Glutamatergic neuron (in vitro differentiated cells): ENCODE results near the gene LAMTOR1. TPM values are rescaled to one million over a fixed set of nuclear protein-coding genes. Genes with fewer than 3 reads are reported as not detected.

ENCODE experiments used
- DNase-seq: peaks from one replicate; pipeline ENCODE4 v3.0.0; 2022
- H3K27ac Mint-ChIP-seq: one replicate; pipeline ENCODE4 v1.8.0; 2020; ENCODE audit warnings: mild to moderate bottlenecking, mixed read lengths, inconsistent platforms; ENCODE audit not compliant: unreplicated experiment
- H3K27me3 Mint-ChIP-seq: one replicate; pipeline ENCODE4 v1.8.0; 2020; ENCODE audit warnings: mild to moderate bottlenecking, moderate library complexity, mixed read lengths, inconsistent platforms; ENCODE audit not compliant: unreplicated experiment
- H3K36me3 Mint-ChIP-seq: one replicate; pipeline ENCODE4 v1.8.0; 2020; ENCODE audit warnings: mild to moderate bottlenecking, mixed read lengths, inconsistent platforms; ENCODE audit not compliant: unreplicated experiment
- H3K4me1 Mint-ChIP-seq: one replicate; pipeline ENCODE4 v1.8.0; 2020; ENCODE audit warnings: mild to moderate bottlenecking, low read depth, mixed read lengths, inconsistent platforms; ENCODE audit not compliant: unreplicated experiment
- H3K4me3 Mint-ChIP-seq: one replicate; pipeline ENCODE4 v1.8.0; 2020; ENCODE audit warnings: mild to moderate bottlenecking, mixed read lengths, inconsistent platforms; ENCODE audit not compliant: unreplicated experiment
- H3K9me3 Mint-ChIP-seq: one replicate; pipeline ENCODE4 v1.8.0; 2020; ENCODE audit warnings: mild to moderate bottlenecking, moderate library complexity, mixed read lengths, inconsistent platforms; ENCODE audit not compliant: unreplicated experiment
- CTCF ChIP-seq: fragments of 200-600 bp; sonication (generic); IDR thresholded peaks from one replicate; pipeline ENCODE4 v1.5.0; 2021; ENCODE audit not compliant: partially characterized antibody, unreplicated experiment
- total RNA-seq: library from RNA; stranded (reverse); fragmentation: NEBNext Ultra II Directional; extraction: Animal tissue kit (Norgen Biotek cat#: 25700); gene quantifications from one replicate; pipeline ENCODE4 v1.2.1, GENCODE V29; 2021; ENCODE audit not compliant: unreplicated experiment

The LAMTOR1 gene
- total RNA-seq, 1 donor from 2014 or later: 68.3 TPM

GRCh38 chr11:72083414-72083813, 19.7 kb downstream of the LAMTOR1 start:
- Mint-ChIP-seq H3K4me3 (no peak overlapping the region), H3K4me1 (peaks cover 26% of the 10 kb centered on the region), H3K27me3 (peaks cover 7% of the 10 kb centered on the region), H3K27ac (no peak overlapping the region), H3K9me3 (peaks cover 9% of the 10 kb centered on the region), H3K36me3 (no peaks in the 10 kb centered on the region)
- DNase-seq: no peak
- no peak for TF ChIP-seq CTCF

- Mint-ChIP-seq H3K9me3 (peaks cover 9% of the 10 kb centered on the region), H3K4me3 (peak overlapping the region; percentile 84), H3K4me1 (peaks cover 23% of the 10 kb centered on the region), H3K36me3 (no peaks in the 10 kb centered on the region), H3K27me3 (peaks cover 7% of the 10 kb centered on the region), H3K27ac (no peak overlapping the region)
- DNase-seq: no peak
- TF ChIP-seq CTCF: no peak
Observed at GRCh38 chr11:72081821-72082453, 21.2 kb downstream of the LAMTOR1 start.

GRCh38 chr11:72081184-72081644, 21.9 kb downstream of the LAMTOR1 start:
- TF ChIP-seq CTCF: no peak
- DNase-seq: no peak
- Mint-ChIP-seq H3K27ac (peak overlapping the region; percentile 83), H3K4me3 (peak overlapping the region; percentile 89), H3K36me3 (no peaks in the 10 kb centered on the region), H3K27me3 (peaks cover 7% of the 10 kb centered on the region), H3K9me3 (peaks cover 9% of the 10 kb centered on the region), H3K4me1 (peaks cover 16% of the 10 kb centered on the region)

GRCh38 chr11:72080326-72081183, 22.5 kb downstream of the LAMTOR1 start, which contains the start of the genes LRRC51 and NUMA1:
LRRC51 (plus strand) TSS chr11:72080850; CDS start chr11:72089084, 8,234 bp downstream.
NUMA1 (minus strand) TSS chr11:72080542; CDS start chr11:72035943, 44,599 bp downstream.
- peak; percentile 96 for DNase-seq
- no peak for TF ChIP-seq CTCF
- Mint-ChIP-seq H3K27ac (peak within 1 kb of the TSS; percentile 83), H3K9me3 (peaks cover 9% of the 10 kb centered on the region), H3K27me3 (peaks cover 5% of the 10 kb centered on the region), H3K4me1 (peaks cover 11% of the 10 kb centered on the region), H3K36me3 (no peaks in the 10 kb centered on the region), H3K4me3 (peak within 1 kb of the TSS; percentile 89)

- Mint-ChIP-seq H3K27ac (peak overlapping the region; percentile 48), H3K27me3 (peaks cover 5% of the 10 kb centered on the region), H3K4me3 (peak overlapping the region; percentile 89), H3K36me3 (no peaks in the 10 kb centered on the region), H3K4me1 (peaks cover 11% of the 10 kb centered on the region), H3K9me3 (peaks cover 9% of the 10 kb centered on the region)
- TF ChIP-seq CTCF: no peak
- DNase-seq: no peak
Observed at GRCh38 chr11:72079819-72080325, 23.2 kb downstream of the LAMTOR1 start.
